ENCODE data around the gene TCAIM.
"Not testable (repeated sequence)": the region's sequence is repeated elsewhere in the genome, so short reads cannot be mapped to it uniquely, and the experiment has no call there.

Gene TCAIM

GRCh38 chr3:44415421-44415820 lies 76.9 kb downstream of the TCAIM start:
- CTCF ChIA-PET: no interaction called here
- TF ChIP-seq, protein P1, sequence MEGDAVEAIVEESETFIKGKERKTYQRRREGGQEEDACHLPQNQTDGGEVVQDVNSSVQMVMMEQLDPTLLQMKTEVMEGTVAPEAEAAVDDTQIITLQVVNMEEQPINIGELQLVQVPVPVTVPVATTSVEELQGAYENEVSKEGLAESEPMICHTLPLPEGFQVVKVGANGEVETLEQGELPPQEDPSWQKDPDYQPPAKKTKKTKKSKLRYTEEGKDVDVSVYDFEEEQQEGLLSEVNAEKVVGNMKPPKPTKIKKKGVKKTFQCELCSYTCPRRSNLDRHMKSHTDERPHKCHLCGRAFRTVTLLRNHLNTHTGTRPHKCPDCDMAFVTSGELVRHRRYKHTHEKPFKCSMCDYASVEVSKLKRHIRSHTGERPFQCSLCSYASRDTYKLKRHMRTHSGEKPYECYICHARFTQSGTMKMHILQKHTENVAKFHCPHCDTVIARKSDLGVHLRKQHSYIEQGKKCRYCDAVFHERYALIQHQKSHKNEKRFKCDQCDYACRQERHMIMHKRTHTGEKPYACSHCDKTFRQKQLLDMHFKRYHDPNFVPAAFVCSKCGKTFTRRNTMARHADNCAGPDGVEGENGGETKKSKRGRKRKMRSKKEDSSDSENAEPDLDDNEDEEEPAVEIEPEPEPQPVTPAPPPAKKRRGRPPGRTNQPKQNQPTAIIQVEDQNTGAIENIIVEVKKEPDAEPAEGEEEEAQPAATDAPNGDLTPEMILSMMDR (IDR thresholded peaks at IDR 0.05; ENCODE audit: insufficient read depth, low read length, missing control alignments): no peak
- no peak for DNase-seq (ENCODE audit: low read depth, low spot score)
- no peak overlapping the region for H3K4me3 ChIP-seq (ENCODE audit: low read depth, low read length)
- POLR2A ChIA-PET: no interaction called here

DNA sequence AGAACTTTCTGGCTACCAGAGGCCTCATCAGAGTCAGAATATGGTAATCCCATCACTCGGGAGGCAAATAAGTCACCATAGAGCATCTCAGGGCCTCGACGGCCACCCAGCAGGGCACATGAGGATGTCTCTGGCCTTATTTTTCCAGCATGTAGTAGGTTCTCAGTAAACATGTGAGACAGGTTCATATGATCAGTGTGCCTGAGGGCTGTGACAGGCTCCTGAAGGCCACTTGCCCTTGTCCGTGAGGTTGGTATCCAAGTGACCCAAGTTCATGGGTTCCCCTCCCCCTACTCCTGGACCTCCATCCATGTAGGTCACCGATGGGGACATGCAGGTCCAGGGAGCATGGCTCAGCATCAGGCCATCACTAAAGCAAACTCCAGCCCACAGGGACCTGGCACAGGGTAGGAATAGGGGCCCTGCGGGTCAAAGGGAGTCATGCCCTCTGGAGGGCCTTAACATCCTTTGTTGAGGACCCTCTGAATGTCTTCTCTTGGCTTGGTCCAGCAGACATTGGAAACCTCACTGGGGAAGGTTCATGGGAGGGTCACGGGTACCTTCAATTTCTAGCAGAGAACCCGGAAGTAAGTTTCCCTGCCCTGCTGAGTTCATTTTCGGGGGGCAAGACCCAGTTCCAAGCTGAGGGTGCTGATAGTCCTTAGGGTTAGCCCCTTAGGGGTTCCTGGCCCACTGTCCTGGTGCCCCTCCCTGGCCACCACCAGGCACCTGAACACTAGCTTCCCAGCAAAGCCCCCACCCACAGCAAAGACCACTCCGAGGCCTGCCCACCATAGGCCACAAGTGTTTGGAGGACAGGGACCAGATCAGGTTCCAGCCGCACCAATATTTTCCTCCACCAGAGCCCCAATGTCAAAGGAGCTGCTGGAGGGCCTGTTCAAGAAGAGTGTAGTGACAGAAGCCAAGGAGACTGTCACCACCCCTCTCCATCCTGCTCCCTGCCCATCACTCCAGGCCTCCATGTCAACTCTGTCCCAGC lies 77.8 kb downstream of the TCAIM start:
- H3K4me3 ChIP-seq (ENCODE audit: low read depth, low read length): no peak overlapping the region
- CTCF ChIA-PET: no interaction called here
- POLR2A ChIA-PET: no interaction called here
- TF ChIP-seq, protein P1 (IDR thresholded peaks at IDR 0.05; ENCODE audit: insufficient read depth, low read length, missing control alignments): no peak
- DNase-seq (ENCODE audit: low read depth, low spot score): no peak

GRCh38 chr3:44418118-44418517 lies 79.6 kb downstream of the TCAIM start:
- CTCF ChIA-PET: interaction anchor here (0.9 kb wide), 1 partner anchor 80 kb away, joined by 3 read pairs; the partner anchor contains the start of gene TCAIM
- DNase-seq (ENCODE audit: low read depth, low spot score); POLR2A ChIA-PET; H3K4me3 ChIP-seq (ENCODE audit: low read depth, low read length): not testable (repeated sequence)

DNA sequence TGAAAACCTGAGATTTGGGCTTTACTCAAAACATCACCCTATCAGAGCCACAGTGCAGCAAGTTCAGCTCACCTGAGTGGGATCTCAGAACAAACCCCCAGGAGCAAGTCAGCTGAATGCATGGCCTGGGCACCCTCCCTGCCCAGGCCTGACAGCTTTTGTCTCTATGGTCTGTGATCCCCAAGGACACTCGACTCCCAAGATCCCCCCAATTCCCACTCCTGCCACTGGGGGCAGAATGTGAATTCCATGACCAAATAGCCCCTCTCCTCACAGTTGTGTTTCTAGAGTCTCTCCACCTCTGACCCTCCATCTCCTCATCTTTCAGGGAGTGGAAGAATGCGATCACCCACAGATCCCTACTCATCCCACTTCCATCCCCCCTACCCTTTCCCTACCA lies 80.0 kb downstream of the TCAIM start:
- TF ChIP-seq, protein P1 (IDR thresholded peaks at IDR 0.05; ENCODE audit: insufficient read depth, low read length, missing control alignments): no peak
- H3K4me3 ChIP-seq (ENCODE audit: low read depth, low read length): no peak overlapping the region
- ChIA-PET POLR2A (no interaction called here), CTCF (no interaction called here)
- no peak for DNase-seq (ENCODE audit: low read depth, low spot score)

GRCh38 chr3:44419116-44419922 lies 80.8 kb downstream of the TCAIM start:
- CTCF ChIA-PET: no interaction called here
- no peak overlapping the region for H3K4me3 ChIP-seq (ENCODE audit: low read depth, low read length)
- POLR2A ChIA-PET: no interaction called here
- DNase-seq (ENCODE audit: low read depth, low spot score): no peak
- TF ChIP-seq, protein P1 (IDR thresholded peaks at IDR 0.05; ENCODE audit: insufficient read depth, low read length, missing control alignments): no peak

DNA sequence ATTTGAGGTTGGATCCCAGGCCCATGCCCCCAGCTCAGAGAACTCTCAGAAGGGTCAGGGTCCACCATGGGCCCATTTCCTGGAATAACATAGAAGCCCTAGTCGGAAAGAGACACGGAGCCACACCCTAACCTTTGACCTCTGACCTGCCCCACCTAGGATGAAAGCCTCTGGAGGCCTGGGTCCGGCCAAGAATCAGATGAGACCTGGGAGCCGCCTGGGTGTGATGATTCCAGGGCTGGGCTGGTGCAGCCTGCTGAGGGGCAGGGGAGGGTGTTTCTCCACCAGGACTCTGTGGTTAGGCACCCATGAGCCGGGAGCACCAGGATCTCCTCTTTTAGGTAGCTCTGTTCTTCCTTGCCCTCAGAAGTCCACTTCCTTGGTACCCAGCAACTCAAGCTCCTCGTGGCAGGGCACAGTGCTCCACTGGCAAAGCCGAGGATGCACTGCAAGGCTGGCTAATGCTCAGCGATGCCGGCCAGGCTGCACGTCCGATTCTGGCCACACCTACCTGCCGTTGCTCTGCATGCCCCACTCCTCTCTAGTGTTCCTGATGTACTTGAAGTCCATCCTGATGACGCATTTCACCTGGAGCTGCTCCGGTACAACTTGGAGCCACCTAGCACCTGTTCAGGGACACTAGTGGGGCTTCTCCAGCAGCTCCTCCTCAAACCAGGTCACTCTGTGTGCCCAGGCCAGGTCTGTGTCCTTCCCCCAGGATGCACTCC lies 81.5 kb downstream of the TCAIM start:
- H3K4me3 ChIP-seq (ENCODE audit: low read depth, low read length): no peak overlapping the region
- ChIA-PET POLR2A (no interaction called here), CTCF (no interaction called here)
- DNase-seq (ENCODE audit: low read depth, low spot score): no peak
- TF ChIP-seq, protein P1 (IDR thresholded peaks at IDR 0.05; ENCODE audit: insufficient read depth, low read length, missing control alignments): no peak
